ENCODE measurements around the gene RNF224. TPM values are rescaled to one million over a fixed set of nuclear protein-coding genes. Genes with fewer than 3 reads are reported as not detected.
A peak's percentile ranks its signal among the peaks of the same experiment; 100 is the strongest.

Gene RNF224
- total and polyA plus RNA-seq, 12 donors, result 0.14 TPM; not detected in 11

GRCh38 chr9:137201205-137201868 lies 26.0 kb upstream of the RNF224 start:
- Histone ChIP-seq H3K27ac (peak overlapping the region; percentile 33 to 96 (median 90)), H3K27me3 (no peaks in the 10 kb centered on the region), H3K36me3 (no peaks in the 10 kb centered on the region), H3K4me1 (peaks cover 46 to 83% (median 74%) of the 10 kb centered on the region in 9 donors), H3K9me3 (no peaks in the 10 kb centered on the region), H3K4me3 (peak overlapping the region; percentile 42 to 84 (median 72))
- no peak for TF ChIP-seq CTCF (IDR thresholded peaks at IDR 0.05)
- WGBS, 2 donors, result 11% methylated on average over 23 of the region's 23 CpGs
- intact Hi-C loops (cut with DNase I), result loop anchor here in 1 of 10 donors (2.0 kb wide), 1 partner anchor 21 kb away; the partner anchor contains the start of gene RNF208
- DNase-seq (no peak), ATAC-seq (no peak)

- no peak overlapping the region for H3K4me3 ChIP-seq
- peaks cover 38 to 78% (median 72%) of the 10 kb centered on the region in 9 donors for H3K4me1 ChIP-seq
Observed at GRCh38 chr9:137202966-137203365, 24.3 kb upstream of the RNF224 start.

GRCh38 chr9:137204731-137205125 lies 22.6 kb upstream of the RNF224 start:
- intact Hi-C loops (cut with DNase I), result loop anchor here in 1 of 10 donors (1.0 kb wide), 1 partner anchor 16 kb away; the partner anchor contains the start of genes ANAPC2 and SSNA1

More at GRCh38 chr9:137202966-137203365, 24.3 kb upstream of the RNF224 start:
- no peak overlapping the region for H3K27ac ChIP-seq
- H3K36me3 ChIP-seq, result peaks cover 0 to 7% (median 0%) of the 10 kb centered on the region in 9 donors
- 72 to 74% methylated on average over 8 of the region's 8 CpGs for WGBS, 2 donors
- H3K9me3 ChIP-seq, result no peaks in the 10 kb centered on the region
- no peaks in the 10 kb centered on the region for H3K27me3 ChIP-seq
- intact Hi-C loops (cut with DNase I), result no loop called here
- no peak for ATAC-seq
- no peak for DNase-seq
- TF ChIP-seq CTCF (IDR thresholded peaks at IDR 0.05), result no peak

More at GRCh38 chr9:137204731-137205125, 22.6 kb upstream of the RNF224 start:
- peak overlapping the region; percentile 31 to 96 (median 86) for H3K4me3 ChIP-seq
- H3K4me1 ChIP-seq, result peaks cover 20 to 60% (median 55%) of the 10 kb centered on the region in 9 donors
- no peak for ATAC-seq
- TF ChIP-seq CTCF (IDR thresholded peaks at IDR 0.05), result no peak
- no peaks in the 10 kb centered on the region for H3K27me3 ChIP-seq
- peaks cover 0 to 17% (median 0%) of the 10 kb centered on the region in 9 donors for H3K36me3 ChIP-seq
- no peak for DNase-seq
- H3K9me3 ChIP-seq, result no peaks in the 10 kb centered on the region
- WGBS, 2 donors, result 10 to 11% methylated on average over 21 of the region's 21 CpGs
- peak overlapping the region in 8 of 10 donors; percentile 75 to 94 (median 89) for H3K27ac ChIP-seq

All from heart right ventricle (tissue), 16 donors.